HG03442 (cell line): ENCODE data around the gene KIF3A.

Source experiments
- ATAC-seq: cut with Tn5 transposase; IDR thresholded peaks from one replicate; pipeline ENCODE4 v1.9.1; 2021; ENCODE audit warnings: mild to moderate bottlenecking, moderate library complexity; ENCODE audit not compliant: unreplicated experiment

The KIF3A gene

GRCh38 chr5:132771503-132771998, 34.2 kb upstream of the KIF3A start:
- no peak for ATAC-seq

GRCh38 chr5:132770476-132771159, 33.3 kb upstream of the KIF3A start:
- ATAC-seq: no peak

GRCh38 chr5:132768485-132768868, 31.1 kb upstream of the KIF3A start:
- ATAC-seq: no peak

- no peak for ATAC-seq
Measured at GRCh38 chr5:132767150-132767549, 29.8 kb upstream of the KIF3A start.

- no peak for ATAC-seq
Measured at GRCh38 chr5:132766806-132767055, 29.4 kb upstream of the KIF3A start.

- ATAC-seq: no peak
Measured at GRCh38 chr5:132766020-132766805, 28.9 kb upstream of the KIF3A start.

- ATAC-seq: no peak
Measured at GRCh38 chr5:132765311-132766019, 28.1 kb upstream of the KIF3A start.

- ATAC-seq: no peak
Measured at GRCh38 chr5:132764671-132765238, 27.4 kb upstream of the KIF3A start.

- no peak for ATAC-seq
Measured at GRCh38 chr5:132764051-132764450, 26.7 kb upstream of the KIF3A start.

- ATAC-seq: no peak
Measured at GRCh38 chr5:132763181-132764036, 26.1 kb upstream of the KIF3A start.

GRCh38 chr5:132762246-132763000, 25.1 kb upstream of the KIF3A start:
- no peak for ATAC-seq

GRCh38 chr5:132761321-132762240, 24.2 kb upstream of the KIF3A start:
- no peak for ATAC-seq

- ATAC-seq: no peak
Measured at GRCh38 chr5:132760601-132761317, 23.4 kb upstream of the KIF3A start.

- ATAC-seq: no peak
Measured at GRCh38 chr5:132760049-132760420, 22.7 kb upstream of the KIF3A start.

GRCh38 chr5:132759114-132760048, 22.0 kb upstream of the KIF3A start:
- no peak for ATAC-seq

GRCh38 chr5:132758451-132758850, 21.1 kb upstream of the KIF3A start:
- ATAC-seq: no peak

GRCh38 chr5:132756542-132756941, 19.2 kb upstream of the KIF3A start:
- ATAC-seq: no peak
